ENCODE measurements around the gene BTG4.

GRCh38 chr11:111522426-111522825 is 10.2 kb upstream of the BTG4 start:
- TF ChIP-seq POLR2AphosphoS5 (IDR thresholded peaks at IDR 0.05; ENCODE audit: low read depth, low read length) (no peak), POLR2A (IDR thresholded peaks at IDR 0.05; ENCODE audit: borderline replicate concordance, extremely low read depth, insufficient read depth, insufficient read length) (no peak), RAD21 (IDR thresholded peaks at IDR 0.05; ENCODE audit: low read depth) (no peak), CEBPB (IDR thresholded peaks at IDR 0.05; ENCODE audit: low read depth) (no peak), TCF7L2 (IDR thresholded peaks at IDR 0.05; ENCODE audit: borderline replicate concordance, extremely low read depth, insufficient read depth, insufficient read length) (no peak), CBX3 (IDR thresholded peaks at IDR 0.05; ENCODE audit: low read depth) (no peak), EZH2 (IDR thresholded peaks at IDR 0.05) (no peak), ZFX (IDR thresholded peaks at IDR 0.05) (no peak), FOSL1 (IDR thresholded peaks at IDR 0.05; ENCODE audit: low read depth) (no peak), YY1 (IDR thresholded peaks at IDR 0.05; ENCODE audit: extremely low read depth, insufficient replicate concordance, low read depth, low read length) (no peak), SP1 (IDR thresholded peaks at IDR 0.05; ENCODE audit: low read depth) (no peak)
- TF ChIP-seq, protein P1, sequence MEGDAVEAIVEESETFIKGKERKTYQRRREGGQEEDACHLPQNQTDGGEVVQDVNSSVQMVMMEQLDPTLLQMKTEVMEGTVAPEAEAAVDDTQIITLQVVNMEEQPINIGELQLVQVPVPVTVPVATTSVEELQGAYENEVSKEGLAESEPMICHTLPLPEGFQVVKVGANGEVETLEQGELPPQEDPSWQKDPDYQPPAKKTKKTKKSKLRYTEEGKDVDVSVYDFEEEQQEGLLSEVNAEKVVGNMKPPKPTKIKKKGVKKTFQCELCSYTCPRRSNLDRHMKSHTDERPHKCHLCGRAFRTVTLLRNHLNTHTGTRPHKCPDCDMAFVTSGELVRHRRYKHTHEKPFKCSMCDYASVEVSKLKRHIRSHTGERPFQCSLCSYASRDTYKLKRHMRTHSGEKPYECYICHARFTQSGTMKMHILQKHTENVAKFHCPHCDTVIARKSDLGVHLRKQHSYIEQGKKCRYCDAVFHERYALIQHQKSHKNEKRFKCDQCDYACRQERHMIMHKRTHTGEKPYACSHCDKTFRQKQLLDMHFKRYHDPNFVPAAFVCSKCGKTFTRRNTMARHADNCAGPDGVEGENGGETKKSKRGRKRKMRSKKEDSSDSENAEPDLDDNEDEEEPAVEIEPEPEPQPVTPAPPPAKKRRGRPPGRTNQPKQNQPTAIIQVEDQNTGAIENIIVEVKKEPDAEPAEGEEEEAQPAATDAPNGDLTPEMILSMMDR (IDR thresholded peaks at IDR 0.05 in 2 of 3, conservative IDR thresholded peaks at IDR 0.05 in 1 of 3; ENCODE audit: borderline replicate concordance in 1 of 3, insufficient read depth in 1 of 3, low read depth in 2 of 3, low read length in 2 of 3), result no peak
- TF ChIP-seq, protein P2, sequence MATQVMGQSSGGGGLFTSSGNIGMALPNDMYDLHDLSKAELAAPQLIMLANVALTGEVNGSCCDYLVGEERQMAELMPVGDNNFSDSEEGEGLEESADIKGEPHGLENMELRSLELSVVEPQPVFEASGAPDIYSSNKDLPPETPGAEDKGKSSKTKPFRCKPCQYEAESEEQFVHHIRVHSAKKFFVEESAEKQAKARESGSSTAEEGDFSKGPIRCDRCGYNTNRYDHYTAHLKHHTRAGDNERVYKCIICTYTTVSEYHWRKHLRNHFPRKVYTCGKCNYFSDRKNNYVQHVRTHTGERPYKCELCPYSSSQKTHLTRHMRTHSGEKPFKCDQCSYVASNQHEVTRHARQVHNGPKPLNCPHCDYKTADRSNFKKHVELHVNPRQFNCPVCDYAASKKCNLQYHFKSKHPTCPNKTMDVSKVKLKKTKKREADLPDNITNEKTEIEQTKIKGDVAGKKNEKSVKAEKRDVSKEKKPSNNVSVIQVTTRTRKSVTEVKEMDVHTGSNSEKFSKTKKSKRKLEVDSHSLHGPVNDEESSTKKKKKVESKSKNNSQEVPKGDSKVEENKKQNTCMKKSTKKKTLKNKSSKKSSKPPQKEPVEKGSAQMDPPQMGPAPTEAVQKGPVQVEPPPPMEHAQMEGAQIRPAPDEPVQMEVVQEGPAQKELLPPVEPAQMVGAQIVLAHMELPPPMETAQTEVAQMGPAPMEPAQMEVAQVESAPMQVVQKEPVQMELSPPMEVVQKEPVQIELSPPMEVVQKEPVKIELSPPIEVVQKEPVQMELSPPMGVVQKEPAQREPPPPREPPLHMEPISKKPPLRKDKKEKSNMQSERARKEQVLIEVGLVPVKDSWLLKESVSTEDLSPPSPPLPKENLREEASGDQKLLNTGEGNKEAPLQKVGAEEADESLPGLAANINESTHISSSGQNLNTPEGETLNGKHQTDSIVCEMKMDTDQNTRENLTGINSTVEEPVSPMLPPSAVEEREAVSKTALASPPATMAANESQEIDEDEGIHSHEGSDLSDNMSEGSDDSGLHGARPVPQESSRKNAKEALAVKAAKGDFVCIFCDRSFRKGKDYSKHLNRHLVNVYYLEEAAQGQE (IDR thresholded peaks at IDR 0.05; ENCODE audit: low read depth), result no peak

All from HCT116 (cell line).